ENCODE data around the gene TMEM138.
"Not testable (repeated sequence)": the region's sequence is repeated elsewhere in the genome, so short reads cannot be mapped to it uniquely, and the experiment has no call there.

TMEM138 gene

DNA sequence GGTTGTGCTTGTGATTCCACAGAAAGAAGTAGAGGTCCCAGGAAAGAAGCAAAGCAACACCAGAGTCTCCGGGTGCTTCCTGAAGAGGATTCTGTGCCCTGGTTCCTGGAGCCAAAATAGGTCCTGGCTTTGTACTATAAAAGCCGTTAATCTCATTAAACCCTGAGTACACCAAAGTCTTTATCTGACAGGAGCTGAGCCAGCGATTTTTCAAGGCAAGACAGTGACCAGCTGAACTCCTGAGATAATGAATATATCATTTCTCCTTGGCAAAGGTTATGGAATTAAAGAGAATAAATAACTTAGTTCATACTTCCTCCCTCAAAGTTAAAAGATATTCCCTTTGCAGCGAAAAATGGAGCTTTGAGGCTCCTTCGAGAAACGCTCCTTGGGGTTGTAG is 5.2 kb downstream of the TMEM138 start:
- DNase-seq, result no peak

GRCh38 chr11:61368646-61369045 is 6.5 kb downstream of the TMEM138 start:
- no peak for DNase-seq

DNA sequence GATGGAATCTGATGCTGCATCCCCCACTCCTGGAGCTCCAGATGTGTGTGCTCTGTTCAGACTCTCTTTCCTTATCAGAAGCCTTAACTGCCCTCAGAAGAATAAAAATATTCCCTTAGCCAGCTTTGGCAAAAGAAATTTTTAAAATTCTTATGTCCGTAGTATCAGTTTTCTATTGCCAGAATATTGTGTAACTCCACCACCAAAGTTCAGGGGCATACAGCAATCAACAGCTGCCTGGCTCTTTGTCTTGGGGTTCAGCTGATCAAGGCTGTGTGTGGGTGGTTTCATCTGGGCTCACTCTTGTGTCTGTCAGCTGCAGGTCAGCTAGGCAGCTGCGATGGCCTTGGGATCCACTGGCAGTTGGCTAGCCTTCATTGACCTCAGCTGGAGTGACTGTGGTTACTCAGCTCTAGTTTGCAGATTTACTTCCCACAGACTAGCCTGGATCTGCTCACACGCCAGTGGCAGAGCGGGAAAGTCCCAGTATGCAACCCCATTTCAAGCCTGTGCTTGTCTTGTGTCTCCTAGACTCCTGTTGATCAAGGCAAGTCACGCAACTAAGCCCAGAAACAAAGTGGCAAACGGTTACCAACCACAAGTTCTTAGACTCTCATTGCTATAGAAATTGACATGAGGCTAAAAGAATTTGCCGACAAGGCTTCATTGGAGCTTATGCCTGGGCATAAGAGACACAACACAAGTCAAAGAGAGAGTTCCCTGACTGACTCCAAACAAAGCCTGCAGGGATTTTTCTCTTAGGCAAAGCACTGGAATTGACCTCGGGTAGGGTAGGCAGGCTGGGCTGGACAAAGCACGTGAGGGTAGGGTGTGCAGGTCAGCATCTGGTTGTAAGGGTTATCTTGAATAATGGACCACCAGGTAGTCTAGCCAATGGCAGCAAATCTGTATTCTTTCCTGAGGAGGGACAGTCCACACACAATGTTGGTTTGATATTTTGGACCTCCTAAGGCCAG is 7.5 kb downstream of the TMEM138 start:
- DNase-seq, result no peak

GRCh38 chr11:61370349-61371005 is 8.3 kb downstream of the TMEM138 start:
- no peak for DNase-seq

DNA sequence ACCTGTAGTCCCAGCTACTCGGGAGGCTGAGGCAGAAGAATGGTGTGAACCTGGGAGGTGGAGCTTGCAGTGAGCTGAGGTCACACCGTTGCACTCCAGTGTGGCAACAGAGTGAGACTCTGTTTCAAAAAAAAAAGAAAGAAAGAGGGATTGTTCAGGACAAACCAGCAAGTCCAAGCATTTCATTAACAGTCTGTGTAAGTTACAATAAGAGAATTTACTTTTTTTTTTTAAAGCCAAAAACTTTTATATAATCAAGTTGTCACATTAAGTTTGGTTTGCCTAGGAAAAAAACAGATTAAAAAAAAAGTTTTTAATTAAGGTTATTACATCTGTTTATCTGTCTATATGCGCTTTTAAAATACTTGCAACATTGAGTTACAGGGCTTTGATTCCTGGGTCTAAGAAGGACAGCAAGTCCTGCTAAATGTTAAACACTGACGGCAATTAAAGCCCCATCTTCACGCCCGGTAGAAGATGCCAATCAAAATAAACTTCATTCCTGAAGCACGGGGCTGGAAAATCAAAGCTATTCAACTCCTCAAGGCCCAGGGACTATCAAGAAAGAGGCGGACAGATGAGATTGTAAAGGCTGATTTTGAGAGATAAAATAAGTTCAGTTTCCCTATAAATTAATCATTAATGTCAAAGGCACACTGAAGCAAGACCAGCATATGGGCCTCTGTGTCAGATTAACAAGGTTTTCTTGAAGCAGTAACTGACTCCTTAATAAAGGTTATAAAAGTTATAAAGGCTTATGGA is 10.7 kb downstream of the TMEM138 start:
- no peak for DNase-seq

- DNase-seq, result no peak
Measured at GRCh38 chr11:61375761-61376108, 13.6 kb downstream of the TMEM138 start.

DNA sequence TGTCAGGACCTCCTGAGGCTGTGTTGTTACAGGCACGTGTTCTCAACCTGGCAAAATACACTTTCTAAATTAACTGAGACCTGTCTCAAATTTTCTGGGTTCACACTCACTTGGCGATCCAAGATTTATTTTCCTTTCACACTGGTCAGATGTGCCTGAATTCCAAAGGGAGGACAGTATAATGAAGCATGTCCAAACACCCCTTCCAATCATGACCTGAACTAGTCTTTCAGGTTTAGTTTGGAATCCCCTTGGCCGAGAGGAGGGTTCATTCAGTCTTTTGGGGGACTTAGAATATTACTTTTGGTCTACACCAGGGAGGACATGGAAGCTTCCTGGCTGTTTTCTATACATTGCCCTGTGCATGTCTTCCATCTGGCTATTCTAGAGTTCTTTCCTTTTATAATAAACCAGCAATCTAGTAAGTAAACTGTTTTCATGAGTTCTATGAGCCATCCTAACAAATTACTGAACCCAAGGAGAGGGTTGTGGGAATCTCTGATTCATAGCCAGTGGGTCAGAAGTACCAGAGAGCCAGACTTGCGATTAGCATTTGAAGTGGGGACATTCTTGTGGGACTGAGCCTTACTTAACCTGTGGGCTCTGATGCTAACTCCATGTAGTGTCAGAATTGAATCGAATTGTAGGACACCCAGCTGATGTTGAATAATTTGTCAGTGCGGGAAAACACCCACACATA is 15.4 kb downstream of the TMEM138 start:
- DNase-seq, result no peak

GRCh38 chr11:61378713-61379313 is 16.6 kb downstream of the TMEM138 start:
- no peak for DNase-seq

GRCh38 chr11:61380884-61381283 is 18.7 kb downstream of the TMEM138 start:
- no peak for DNase-seq

DNA sequence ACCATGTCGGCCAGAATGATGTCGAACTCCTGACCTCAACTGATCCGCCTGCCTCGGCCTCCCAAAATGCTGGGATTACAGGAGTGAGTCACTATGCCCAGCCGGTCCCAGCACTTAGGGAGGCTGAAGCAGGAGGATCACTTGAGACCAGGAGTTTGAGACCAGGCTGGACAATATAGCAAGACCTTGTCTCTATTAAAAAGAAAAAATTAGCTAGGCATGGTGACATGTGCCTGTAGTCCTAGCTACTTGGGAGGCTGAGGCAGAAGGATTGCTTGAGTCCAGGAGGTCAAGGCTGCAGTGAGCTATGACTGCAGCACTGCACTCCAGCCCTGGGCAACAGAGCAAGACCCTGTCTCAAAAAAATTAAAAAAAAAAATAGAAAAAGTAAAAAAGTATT is 21.7 kb downstream of the TMEM138 start:
- not testable (repeated sequence) for DNase-seq

DNA sequence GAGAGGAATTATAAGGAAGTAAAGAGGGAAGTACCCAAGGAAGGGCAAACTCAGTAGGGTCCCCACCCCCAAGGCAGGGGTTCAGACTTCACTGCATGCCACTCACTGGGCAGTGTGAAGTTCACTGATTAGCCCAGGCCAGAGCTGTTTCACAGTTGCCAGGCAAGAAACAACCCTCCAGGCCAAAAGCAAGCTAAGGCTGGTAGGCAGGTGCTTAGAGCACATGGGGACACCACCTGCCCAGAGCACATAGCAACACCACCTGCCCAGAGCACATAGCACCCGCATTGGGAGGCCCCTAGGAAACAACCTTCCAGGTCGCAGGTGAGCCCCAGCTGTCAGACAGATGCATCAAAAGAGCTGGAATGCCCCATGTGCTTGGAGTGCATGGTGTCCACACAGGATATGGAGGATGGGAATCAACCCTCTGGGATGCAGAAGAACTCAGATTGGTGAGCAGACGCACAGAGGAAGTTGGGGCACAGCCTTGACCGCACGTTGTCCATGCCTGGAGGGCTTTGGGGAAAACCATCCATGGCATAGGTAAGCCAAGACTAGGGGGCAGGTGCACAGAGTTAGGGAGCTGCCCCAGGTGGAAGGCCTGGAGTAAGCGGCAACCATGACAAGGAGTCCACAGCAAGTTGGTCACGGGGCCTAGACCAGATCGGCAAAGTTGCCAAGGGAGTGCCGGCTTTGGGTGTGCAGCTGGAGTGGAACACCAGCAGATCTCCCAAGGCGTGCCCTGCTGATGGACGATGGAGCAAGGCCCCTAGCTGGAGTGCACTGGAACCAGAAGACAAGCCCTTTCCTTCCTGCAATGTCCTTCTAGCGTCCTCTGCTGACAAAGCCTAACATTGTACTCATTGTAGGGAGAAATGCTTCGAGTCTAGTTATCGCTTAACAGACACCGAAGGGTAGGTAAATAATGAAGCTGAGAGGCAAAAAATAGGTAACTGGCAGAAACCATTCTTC is 22.4 kb downstream of the TMEM138 start:
- DNase-seq, result no peak

GRCh38 chr11:61390161-61390560 is 28.0 kb downstream of the TMEM138 start:
- DNase-seq, result no peak

- DNase-seq, result peak; percentile 6
Measured at GRCh38 chr11:61392981-61393595, 30.9 kb downstream of the TMEM138 start.

- no peak for DNase-seq
Measured at GRCh38 chr11:61401173-61401572, 39.0 kb downstream of the TMEM138 start.

DNA sequence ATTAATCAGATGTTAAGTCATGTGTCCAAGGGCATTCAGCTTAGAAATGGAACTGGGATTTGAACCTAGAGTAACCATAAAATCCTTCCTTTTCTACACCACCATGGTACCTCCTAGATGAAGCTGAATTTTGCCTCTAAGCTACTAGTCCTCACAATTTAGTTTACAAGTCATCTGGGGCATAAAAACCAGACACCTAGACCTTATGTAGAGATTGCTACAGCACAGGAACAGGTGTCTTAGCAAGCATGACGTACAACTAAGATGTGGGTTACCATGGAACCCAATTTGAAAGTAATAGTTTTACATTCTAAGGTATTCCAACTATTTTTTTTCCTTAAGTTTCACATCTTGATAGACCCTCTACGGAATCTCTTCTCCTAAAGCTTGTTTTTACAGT is 39.4 kb downstream of the TMEM138 start:
- no peak for DNase-seq

- DNase-seq, result no peak
Measured at GRCh38 chr11:61403658-61404057, 41.5 kb downstream of the TMEM138 start.

DNA sequence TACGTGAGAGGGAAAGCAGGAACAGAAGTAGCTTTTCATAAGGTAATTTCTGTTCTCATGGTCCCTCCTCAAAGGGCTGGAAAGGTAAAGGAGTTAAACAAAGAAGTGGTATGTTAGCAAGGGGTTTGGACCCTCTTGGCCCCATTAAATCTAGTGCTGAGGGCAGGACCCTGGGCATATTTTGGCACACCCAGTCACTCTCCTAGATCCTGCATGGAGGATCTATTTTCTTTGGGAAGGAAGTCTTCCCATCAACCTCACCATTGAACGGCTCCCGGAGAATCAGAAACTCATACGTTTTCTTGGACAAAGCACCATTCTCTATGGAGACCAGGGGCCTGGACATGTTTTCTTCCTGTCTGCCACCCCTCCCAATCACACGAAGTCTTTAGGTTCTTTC is 41.9 kb downstream of the TMEM138 start:
- no peak for DNase-seq

DNA sequence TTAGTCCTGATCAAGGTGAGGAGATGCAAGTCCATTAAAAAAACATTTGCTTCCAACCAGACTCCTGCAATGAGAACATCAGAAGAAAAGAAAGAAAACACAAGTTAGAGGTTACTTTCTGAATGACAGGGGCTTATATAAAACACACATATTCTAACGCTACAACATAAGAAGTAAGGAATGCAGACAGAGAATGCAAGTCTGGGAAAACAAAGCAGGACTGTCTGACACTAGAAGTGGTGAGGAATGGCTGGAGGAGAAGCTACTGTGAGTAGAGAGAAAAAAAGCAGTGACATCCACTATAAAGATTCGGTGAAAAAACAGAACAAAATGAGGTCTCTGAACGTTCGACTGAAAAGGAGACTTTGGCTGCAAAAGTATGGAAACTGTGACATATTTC is 42.5 kb downstream of the TMEM138 start:
- no peak for DNase-seq

DNA sequence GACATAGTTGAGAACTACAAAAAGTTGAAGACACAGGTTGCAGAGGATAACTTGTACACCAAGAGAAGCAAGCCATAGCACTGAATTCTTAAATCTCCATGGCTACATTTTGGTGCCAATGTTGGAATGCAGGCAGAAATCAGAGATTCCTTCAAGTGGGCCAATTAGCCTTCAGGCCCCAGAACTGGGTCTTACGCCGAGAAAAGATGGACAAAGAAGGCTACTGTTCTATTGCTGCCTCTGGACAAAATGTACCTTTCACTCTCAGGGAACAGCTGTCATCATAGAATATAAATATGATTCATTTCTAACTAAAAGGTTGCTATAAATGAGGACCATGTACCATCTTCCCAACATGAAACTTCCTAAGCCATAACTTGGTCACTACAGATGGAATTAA is 43.9 kb downstream of the TMEM138 start:
- DNase-seq, result no peak

DNA sequence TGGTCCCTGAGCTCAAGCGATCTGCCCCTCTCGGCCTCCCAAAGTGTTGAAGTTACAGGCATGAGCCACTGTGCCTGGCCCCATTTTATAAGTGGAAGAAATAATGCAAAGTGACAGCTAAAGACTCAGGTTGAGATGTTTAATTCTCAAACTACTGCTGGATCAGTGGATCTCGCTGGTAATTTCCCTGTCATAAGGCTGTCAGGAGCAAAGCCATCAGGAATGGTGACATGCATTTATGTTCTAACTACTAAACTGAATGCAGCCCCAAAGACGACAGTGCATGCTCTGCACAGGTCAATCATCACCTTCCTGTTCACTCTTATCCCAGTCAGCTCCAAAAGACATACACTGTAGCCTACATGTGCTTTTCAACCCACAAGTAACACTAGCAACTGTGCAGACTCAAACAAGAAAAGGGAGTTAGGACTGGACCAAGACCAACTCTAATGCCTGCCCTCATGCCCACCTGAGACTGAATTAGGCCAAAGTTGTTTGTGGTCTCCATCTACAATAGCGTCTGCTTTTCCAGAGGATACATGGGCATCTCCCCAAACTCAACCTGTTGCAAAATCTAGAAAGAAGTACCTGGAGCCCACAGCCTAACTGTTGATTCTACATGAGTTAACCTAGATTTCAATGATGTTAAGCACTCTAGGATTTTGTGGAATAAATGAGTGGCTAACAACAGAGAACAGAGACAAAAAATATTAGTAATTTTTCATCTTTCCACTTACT is 45.0 kb downstream of the TMEM138 start:
- no peak for DNase-seq

All from activated gamma-delta T cell treated with Interleukin-2 at 50 U/mL for 16 hours (primary cell).